Measurements from ENCODE around the gene GPR21.

GPR21 gene

DNA sequence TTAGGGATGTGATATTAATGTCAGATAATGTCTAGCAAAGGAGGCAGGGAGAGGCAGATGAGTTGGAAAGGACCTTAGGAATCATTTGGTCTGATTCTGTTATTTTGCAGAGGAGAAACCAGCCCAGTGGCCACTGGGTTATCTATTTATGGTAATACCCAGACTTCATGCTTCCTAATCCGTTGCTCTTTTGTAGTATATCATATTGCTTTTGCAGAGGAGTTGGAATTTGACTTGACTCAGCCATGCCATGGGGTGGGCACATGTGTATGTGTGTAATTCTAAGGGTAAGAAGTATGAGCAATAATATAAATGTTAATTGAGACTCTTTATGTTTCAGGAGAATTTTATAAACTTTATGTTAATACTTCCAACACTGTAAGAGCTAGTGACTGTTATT lies 7.3 kb downstream of the GPR21 start:
- TF ChIP-seq CTCF (IDR thresholded peaks at IDR 0.05; ENCODE audit: low read depth, low read length) = no peak
- no peak overlapping the region for H3K4me3 ChIP-seq (ENCODE audit: low read depth, low read length)

GRCh38 chr9:123041489-123041888 lies 8.0 kb downstream of the GPR21 start:
- TF ChIP-seq CTCF (IDR thresholded peaks at IDR 0.05; ENCODE audit: low read depth, low read length) = no peak
- no peak overlapping the region for H3K4me3 ChIP-seq (ENCODE audit: low read depth, low read length)

DNA sequence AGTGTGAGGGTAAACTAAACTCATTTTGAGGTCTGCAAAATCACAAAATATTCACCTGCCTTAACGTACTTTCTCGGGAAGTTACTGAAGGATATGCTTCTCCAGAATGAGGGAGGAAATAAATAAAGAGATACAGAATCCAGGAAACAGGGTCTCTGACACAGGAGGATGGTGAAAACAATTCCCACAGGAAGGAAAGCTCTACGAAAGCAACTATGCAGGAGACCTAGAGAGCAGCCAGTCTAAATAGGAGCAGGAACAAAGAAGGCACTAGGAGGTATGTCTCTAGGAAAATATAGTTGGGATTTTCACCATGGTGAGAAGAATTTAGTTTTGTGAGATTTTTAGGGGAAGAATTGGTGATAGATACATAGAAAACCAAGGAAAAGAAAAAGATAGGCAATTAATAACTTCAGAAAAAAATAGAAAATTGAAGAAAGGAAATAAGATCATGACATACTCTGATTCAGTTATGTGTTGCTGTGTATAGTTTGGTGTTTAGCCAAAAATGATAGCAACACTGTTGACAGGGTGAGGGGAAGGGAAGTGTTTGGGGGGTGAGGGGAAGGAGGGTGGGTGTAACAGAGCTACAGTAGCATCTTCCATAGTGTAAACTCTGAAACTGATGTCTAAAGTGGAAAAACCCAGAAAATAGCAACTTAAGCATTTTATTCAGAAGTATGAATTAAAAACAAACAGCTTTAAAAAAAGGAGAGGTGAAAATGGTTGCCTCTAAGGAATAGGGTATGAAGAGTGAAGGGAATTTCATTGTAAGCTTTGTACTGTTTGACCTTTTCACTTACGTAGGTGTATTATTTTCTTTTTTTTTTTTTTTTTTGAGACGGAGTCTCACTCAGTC lies 9.8 kb downstream of the GPR21 start:
- TF ChIP-seq CTCF (IDR thresholded peaks at IDR 0.05; ENCODE audit: low read depth, low read length) = no peak
- no peak overlapping the region for H3K4me3 ChIP-seq (ENCODE audit: low read depth, low read length)

DNA sequence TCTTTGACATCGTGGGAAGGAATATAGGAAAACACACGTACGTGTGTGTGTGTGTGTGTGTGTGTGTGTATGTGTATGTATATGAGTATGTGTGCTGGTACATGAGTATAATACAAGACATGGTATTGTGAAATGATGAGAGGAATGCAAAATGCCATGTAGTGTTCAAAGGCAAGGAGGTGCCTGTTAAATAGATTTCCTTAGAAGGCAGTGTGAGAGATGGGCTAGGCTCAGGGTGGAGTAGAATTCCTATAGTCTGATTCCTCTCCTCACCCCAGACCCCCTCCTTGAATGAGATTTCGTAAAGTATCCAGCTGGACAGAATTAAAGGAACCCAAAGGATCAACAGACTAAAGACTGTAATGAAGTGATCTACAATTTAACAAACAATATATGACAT lies 11.1 kb downstream of the GPR21 start:
- TF ChIP-seq CTCF (IDR thresholded peaks at IDR 0.05; ENCODE audit: low read depth, low read length) = no peak
- H3K4me3 ChIP-seq (ENCODE audit: low read depth, low read length) = no peak overlapping the region

GRCh38 chr9:123046406-123047195 lies 13.1 kb downstream of the GPR21 start:
- no peak overlapping the region for H3K4me3 ChIP-seq (ENCODE audit: low read depth, low read length)
- TF ChIP-seq CTCF (IDR thresholded peaks at IDR 0.05; ENCODE audit: low read depth, low read length) = no peak

DNA sequence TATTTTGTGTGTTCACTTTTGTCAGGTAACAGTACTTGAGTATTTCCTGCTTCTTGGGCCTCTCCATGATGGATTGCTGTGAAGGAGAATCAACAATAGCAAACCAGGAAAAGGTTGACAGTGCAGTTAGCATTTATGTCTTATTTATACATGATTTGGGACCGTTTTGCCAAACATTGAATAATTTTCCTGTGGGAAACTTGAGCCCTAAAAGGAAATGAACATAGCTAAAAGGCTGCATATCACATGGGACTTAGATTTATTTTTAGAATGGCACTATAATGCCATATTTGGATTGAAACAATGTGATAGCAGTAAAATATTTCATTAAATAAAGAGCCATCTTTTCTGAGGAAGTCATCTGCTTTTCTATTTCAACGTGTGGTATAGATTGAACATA lies 15.3 kb downstream of the GPR21 start:
- TF ChIP-seq CTCF (IDR thresholded peaks at IDR 0.05; ENCODE audit: low read depth, low read length) = no peak
- H3K4me3 ChIP-seq (ENCODE audit: low read depth, low read length) = no peak overlapping the region

All from WI38 (cell line).